HG02885 (cell line): Measurements from ENCODE around the gene STOX2.

ENCODE experiments used
- ATAC-seq: cut with Tn5 transposase; IDR thresholded peaks from one replicate; pipeline ENCODE4 v1.9.1; 2021; ENCODE audit warnings: mild to moderate bottlenecking; ENCODE audit not compliant: unreplicated experiment, poor library complexity

Gene STOX2

GRCh38 chr4:183984566-183984965 is 79.5 kb downstream of the STOX2 start:
- no peak for ATAC-seq

- no peak for ATAC-seq
Observed at GRCh38 chr4:183985786-183986185, 80.7 kb downstream of the STOX2 start.

- no peak for ATAC-seq
Observed at GRCh38 chr4:183986291-183986970, 81.3 kb downstream of the STOX2 start.

- ATAC-seq: no peak
Observed at GRCh38 chr4:183986971-183987946, 82.2 kb downstream of the STOX2 start.

GRCh38 chr4:183987987-183988392 is 82.9 kb downstream of the STOX2 start:
- no peak for ATAC-seq

GRCh38 chr4:183988874-183989273 is 83.8 kb downstream of the STOX2 start:
- ATAC-seq: no peak

- ATAC-seq: no peak
Observed at GRCh38 chr4:183989461-183989860, 84.4 kb downstream of the STOX2 start.

GRCh38 chr4:183989931-183990330 is 84.8 kb downstream of the STOX2 start:
- ATAC-seq: no peak

GRCh38 chr4:183993676-183994075 is 88.6 kb downstream of the STOX2 start:
- no peak for ATAC-seq

GRCh38 chr4:183995570-183995969 is 90.5 kb downstream of the STOX2 start:
- ATAC-seq: no peak

- no peak for ATAC-seq
Observed at GRCh38 chr4:183996868-183997267, 91.8 kb downstream of the STOX2 start.

GRCh38 chr4:183999435-183999834 is 94.3 kb downstream of the STOX2 start:
- ATAC-seq: no peak

- ATAC-seq: no peak
Observed at GRCh38 chr4:184000457-184001396, 95.6 kb downstream of the STOX2 start.

GRCh38 chr4:184003433-184003832 is 98.3 kb downstream of the STOX2 start:
- no peak for ATAC-seq

- no peak for ATAC-seq
Observed at GRCh38 chr4:184007891-184008290, 102.8 kb downstream of the STOX2 start.

- no peak for ATAC-seq
Observed at GRCh38 chr4:184010696-184011095, 105.6 kb downstream of the STOX2 start.

GRCh38 chr4:184011826-184012380 is 106.8 kb downstream of the STOX2 start:
- ATAC-seq: no peak

GRCh38 chr4:184012937-184013336 is 107.8 kb downstream of the STOX2 start:
- ATAC-seq: no peak

GRCh38 chr4:184014301-184014700 is 109.2 kb downstream of the STOX2 start:
- no peak for ATAC-seq
